Measurements from ENCODE around the gene KIAA1671.
"Not testable (repeated sequence)": the region's sequence is repeated elsewhere in the genome, so short reads cannot be mapped to it uniquely, and the experiment has no call there.

Gene KIAA1671

GRCh38 chr22:25203082-25203481 lies 250.6 kb downstream of the KIAA1671 start:
- no peak for DNase-seq (ENCODE audit: low spot score)

DNA sequence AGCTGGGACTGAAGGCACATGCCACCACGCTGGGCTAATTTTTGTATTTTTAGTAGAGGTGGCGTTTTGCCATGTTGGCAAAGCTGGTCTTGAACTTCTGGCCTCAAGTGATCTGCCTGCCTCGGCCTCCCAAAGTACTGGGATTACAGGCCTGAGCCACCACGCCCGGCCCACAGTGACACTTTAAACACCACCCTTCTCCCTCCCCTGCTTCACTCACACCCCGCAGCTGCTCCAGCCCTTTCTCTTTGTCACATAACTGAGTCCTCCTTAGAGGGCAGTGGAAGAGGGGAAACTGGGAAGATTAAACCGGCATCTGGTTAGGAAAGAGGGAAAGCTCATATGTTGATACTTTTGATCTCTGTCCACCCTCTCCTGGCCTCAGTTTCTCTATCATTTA lies 252.0 kb downstream of the KIAA1671 start:
- not testable (repeated sequence) for DNase-seq (ENCODE audit: low spot score)

- DNase-seq (ENCODE audit: low spot score): no peak
These were observed 253.3 kb downstream of the KIAA1671 start for GRCh38 chr22:25205847-25206246.

GRCh38 chr22:25206998-25207397 lies 254.5 kb downstream of the KIAA1671 start:
- no peak for DNase-seq (ENCODE audit: low spot score)

DNA sequence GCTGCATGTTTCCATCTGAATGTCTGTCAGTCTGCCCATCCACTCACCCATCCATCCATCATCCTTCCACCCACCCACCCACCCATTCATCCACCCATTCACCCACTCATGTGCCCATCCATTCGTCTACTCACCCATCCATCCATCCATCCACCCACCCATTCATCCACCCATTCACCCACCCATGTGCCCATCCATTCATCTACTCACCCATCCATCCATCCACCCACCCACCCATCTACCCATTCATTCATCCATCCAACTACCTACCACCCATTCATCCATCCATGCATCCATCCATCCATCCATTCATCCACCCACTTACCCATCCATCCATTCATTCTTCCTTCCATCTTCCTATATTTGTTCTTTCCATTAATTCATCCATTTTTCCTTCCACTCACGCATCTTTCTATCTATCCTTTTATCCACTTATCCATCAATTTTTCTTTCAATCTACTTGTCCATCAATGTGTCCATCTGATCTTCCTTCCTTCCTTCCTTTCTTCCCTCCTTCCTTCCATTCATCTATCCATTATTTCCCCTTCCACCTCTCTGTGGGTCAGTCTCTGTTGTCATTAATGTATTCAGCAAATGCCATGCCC lies 255.1 kb downstream of the KIAA1671 start:
- DNase-seq (ENCODE audit: low spot score): no peak

GRCh38 chr22:25208328-25208727 lies 255.8 kb downstream of the KIAA1671 start:
- DNase-seq (ENCODE audit: low spot score): no peak

- no peak for DNase-seq (ENCODE audit: low spot score)
These were observed 256.4 kb downstream of the KIAA1671 start for GRCh38 chr22:25208743-25209505.

DNA sequence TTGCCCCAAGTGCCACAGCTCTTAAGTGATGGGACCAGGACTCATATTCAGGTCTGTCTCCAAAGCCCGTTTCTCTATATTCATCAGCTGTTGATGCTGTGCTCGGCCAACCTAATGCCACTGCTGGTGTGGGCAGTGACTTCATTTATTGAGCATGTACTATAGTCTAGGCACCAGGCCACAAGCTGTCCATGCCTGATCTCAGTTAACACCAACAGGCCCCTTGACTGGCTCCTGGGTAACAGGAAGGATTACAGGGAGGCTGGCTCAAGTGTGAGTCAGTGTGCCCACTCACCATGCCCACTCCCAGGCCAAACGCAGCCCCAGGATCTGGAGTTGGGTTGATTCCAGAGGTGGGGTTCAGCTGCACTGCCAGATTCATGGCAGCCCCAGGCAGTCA lies 258.3 kb downstream of the KIAA1671 start:
- DNase-seq (ENCODE audit: low spot score): no peak

DNA sequence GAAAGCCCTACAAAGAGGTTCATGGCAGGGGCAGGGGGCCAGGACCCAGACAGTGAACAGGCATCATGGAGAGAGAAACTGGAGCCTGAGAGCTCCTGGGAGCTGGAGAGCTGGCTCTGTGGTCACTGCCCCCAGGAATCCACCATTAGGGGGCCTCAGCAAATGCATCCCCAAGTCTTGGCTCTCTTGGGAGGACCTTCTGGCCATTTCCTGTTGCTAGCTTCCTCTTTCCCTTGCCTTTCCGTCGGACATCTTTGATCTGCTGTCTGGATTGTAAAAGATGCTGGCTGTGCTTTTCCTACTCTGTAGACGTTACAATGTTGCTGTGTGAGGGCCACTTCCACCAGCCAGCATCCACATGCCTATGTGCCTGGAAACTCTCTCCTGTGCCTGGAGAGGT lies 259.8 kb downstream of the KIAA1671 start:
- no peak for DNase-seq (ENCODE audit: low spot score)

GRCh38 chr22:25213221-25213620 lies 260.7 kb downstream of the KIAA1671 start:
- no peak for DNase-seq (ENCODE audit: low spot score)

- no peak for DNase-seq (ENCODE audit: low spot score)
These were observed 263.7 kb downstream of the KIAA1671 start for GRCh38 chr22:25216230-25216629.

DNA sequence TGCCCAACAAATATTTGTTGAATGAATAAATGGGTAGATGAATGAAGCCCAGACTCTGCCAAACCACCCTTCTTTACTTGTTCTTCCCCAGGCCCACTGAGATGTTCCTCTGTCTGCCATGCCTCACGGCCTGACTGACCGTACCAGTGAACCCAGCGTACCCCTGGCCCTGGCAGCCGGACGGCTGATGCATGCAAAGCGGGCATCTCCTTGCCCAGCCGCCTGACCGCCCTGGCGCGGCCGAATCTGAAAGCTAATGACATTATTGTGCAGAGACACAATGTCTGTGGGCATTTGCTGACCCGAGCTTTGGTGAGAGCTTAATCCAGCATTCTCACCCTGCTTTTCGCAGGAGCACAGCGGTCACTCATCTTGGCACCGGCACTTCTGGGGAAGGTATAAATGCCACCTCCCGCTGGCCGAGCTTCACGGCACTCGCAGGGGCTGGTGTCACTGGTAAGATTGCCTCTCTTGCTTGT lies 266.7 kb downstream of the KIAA1671 start, which contains the start of gene CRYBB2:
TSS of gene CRYBB2 (plus strand) at position 429 of the 479 bp plus-strand sequence. CDS start 1,791 bp downstream, outside the sequence.
- DNase-seq (ENCODE audit: low spot score): no peak

DNA sequence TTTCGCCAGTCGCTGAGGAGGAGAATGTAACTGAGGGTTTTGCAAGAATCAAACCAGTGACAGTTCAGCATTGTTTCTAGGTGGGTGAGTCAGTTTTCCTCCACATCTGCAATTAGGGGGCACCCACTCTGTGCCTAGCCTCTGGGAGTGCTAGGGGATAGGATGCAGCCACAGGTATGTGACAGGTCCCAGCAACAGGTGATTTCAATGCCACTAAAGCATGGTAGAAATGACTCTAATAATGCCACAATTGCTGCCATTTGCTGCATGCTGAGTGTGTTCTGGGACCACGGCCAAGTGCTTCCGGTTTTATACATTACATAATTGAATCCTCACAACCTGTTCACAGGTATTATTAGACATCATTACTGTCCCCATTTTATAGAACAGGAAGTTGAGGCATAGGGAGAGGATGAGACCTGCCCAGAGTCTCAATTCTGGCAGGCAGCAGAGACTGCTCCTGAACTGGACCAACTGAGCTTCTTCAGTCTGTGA lies 267.5 kb downstream of the KIAA1671 start:
- no peak for DNase-seq (ENCODE audit: low spot score)

- no peak for DNase-seq (ENCODE audit: low spot score)
These were observed 269.3 kb downstream of the KIAA1671 start for GRCh38 chr22:25221790-25222189.

DNA sequence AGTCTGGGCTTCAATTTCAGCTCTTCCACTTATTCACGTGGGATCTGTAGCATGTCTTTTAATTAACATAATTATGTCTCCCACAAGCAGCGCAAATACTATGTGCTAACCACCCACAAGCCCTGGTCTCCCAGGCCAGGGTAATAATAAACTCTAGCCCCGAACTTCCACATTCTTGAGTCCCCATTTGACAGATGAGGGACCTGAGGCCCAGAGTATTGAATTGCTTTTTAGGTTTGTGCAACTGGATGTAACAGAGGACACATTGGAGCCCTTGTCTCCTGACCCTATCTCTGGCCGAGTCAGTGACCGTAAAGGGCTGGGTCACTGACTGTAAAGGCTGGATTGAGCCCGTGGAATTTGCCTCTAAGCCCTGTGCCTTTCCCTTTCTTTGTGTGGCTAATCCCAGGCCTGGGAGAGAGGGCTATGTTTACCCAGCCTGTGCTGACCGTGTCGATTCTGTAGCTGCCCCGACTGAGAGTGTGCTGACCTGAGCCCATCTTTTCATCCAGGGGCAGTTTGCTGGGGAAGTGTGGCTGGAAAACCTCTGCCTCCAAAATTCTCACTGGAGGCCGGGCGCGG lies 270.8 kb downstream of the KIAA1671 start:
- no peak for DNase-seq (ENCODE audit: low spot score)

- no peak for DNase-seq (ENCODE audit: low spot score)
These were observed 276.3 kb downstream of the KIAA1671 start for GRCh38 chr22:25228822-25229221.

DNA sequence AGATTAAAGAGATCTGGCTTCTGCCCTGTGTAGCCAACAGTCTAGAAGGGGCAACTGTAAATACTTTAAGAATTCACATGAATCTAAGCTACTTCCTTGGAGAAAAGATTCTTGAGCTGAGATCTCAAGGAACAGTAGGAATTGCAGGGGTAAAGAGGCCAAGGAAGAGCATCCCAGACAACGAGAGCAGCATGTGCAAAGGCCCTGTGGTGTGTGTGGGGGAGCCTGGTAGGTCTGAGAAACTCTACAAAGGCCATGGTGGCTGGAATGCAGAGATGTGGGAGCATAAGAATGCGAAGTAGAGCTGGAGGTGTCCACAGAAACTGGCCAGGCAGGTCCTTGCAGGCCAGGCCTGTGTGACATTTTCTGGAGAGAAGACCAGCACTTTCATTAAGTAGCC lies 278.2 kb downstream of the KIAA1671 start:
- not testable (repeated sequence) for DNase-seq (ENCODE audit: low spot score)

GRCh38 chr22:25232301-25232700 lies 279.8 kb downstream of the KIAA1671 start:
- peak; percentile 25 for DNase-seq (ENCODE audit: low spot score)

DNA sequence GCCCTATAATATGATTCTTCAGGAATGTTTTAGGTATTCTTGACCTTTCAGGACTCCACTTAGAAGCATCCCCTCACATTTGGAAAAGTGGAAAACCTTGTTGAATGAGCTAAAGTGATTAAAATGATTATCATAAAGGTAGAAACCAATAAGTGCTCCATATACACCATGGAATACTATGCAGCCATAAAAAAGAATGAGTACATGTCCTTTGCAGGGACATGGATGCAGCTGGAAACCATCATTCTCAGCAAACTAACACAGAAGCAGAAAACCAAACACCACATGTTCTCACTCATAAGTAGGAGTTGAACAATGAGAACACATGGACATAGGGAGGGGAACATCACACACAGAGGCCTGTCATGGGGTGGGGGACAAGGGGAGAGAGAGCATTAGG lies 281.2 kb downstream of the KIAA1671 start:
- not testable (repeated sequence) for DNase-seq (ENCODE audit: low spot score)

- DNase-seq (ENCODE audit: low spot score): peak; percentile 96
These were observed 283.2 kb downstream of the KIAA1671 start for GRCh38 chr22:25235547-25236290.

GRCh38 chr22:25236417-25236816 lies 283.9 kb downstream of the KIAA1671 start:
- DNase-seq (ENCODE audit: low spot score): no peak

GRCh38 chr22:25237503-25237902 lies 285.0 kb downstream of the KIAA1671 start:
- no peak for DNase-seq (ENCODE audit: low spot score)

Data from GM03348 (cell line).